SK-N-SH (cell line): ENCODE measurements around the gene KRT40. TPM values are rescaled to one million over a fixed set of nuclear protein-coding genes. Genes with fewer than 3 reads are reported as not detected.

ENCODE experiments used
- CTCF ChIA-PET: fragments of 300-600, 350-600 bp; formaldehyde crosslinking; extraction: SDS; loops from one replicate; lab custom pipeline; 2021; lab: Yijun Ruan, JAX
- POLR2A ChIA-PET: fragments of 350-600 bp; sonication (Branson Sonifier 250); formaldehyde crosslinking; extraction: SDS; loops from one replicate; lab custom pipeline; 2020; ENCODE audit warnings: antibody characterized with exemption, inconsistent platforms; lab: Yijun Ruan, JAX
- DNase-seq: peaks from one replicate; pipeline ENCODE4 v3.0.0; 2012
- H2AFZ ChIP-seq: fragments of 200-600 bp; sonication (generic); 2 replicates; pipeline ENCODE4 v1.8.1; 2016; ENCODE audit warnings: antibody characterized with exemption, mild to moderate bottlenecking, low read depth
- H3F3A ChIP-seq: fragments of 200-600 bp; sonication (generic); replicated peaks from 2 replicates; pipeline ENCODE3; 2016; ENCODE audit warnings: antibody characterized with exemption, mild to moderate bottlenecking; ENCODE audit not compliant: insufficient read depth
- H3K27ac ChIP-seq, 2 experiments: fragments of 200-500 bp in 1 of 2; fragments of 200-600 bp in 1 of 2; sonication (Bioruptor generic) in 1 of 2; sonication (generic), shearing (Covaris generic) in 1 of 2; 2 replicates each; pipeline versions ENCODE4 v1.5.1 to v1.6.1; 2014 to 2016; ENCODE audit warnings: low read depth in 2 of 2, inconsistent platforms in 1 of 2, low read length in 1 of 2, mild to moderate bottlenecking in 1 of 2, mixed read lengths in 1 of 2
- H3K27me3 ChIP-seq: fragments of 200-600 bp; sonication (generic), shearing (Covaris generic); 2 replicates; pipeline ENCODE4 v1.6.1; 2016; ENCODE audit warnings: mixed run types; ENCODE audit not compliant: insufficient read depth
- H3K36me3 ChIP-seq, 2 experiments: fragments of 200-500 bp in 1 of 2; fragments of 200-600 bp in 1 of 2; sonication (Bioruptor generic) in 1 of 2; sonication (generic) in 1 of 2; replicated peaks in 1 of 2; 2 replicates each; pipeline versions ENCODE3 to v1.5.1; 2014 to 2016; ENCODE audit warnings: low read length in 1 of 2, mild to moderate bottlenecking in 1 of 2; ENCODE audit not compliant: insufficient read depth in 2 of 2, control insufficient read depth in 1 of 2
- H3K4me1 ChIP-seq, 2 experiments: fragments of 200-500 bp in 1 of 2; fragments of 200-600 bp in 1 of 2; sonication (Bioruptor generic) in 1 of 2; sonication (generic), shearing (Covaris generic) in 1 of 2; 2 replicates each; pipeline versions ENCODE4 v1.5.1 to v1.6.1; 2014 to 2016; ENCODE audit warnings: low read depth in 1 of 2, low read length in 1 of 2, mixed run types in 1 of 2; ENCODE audit not compliant: insufficient read depth in 2 of 2, control insufficient read depth in 1 of 2
- H3K4me2 ChIP-seq: fragments of 200-600 bp; sonication (generic), shearing (Covaris generic); 2 replicates; pipeline ENCODE4 v1.6.1; 2017; ENCODE audit warnings: mixed run types
- H3K4me3 ChIP-seq, 2 experiments: fragments of 200-500 bp in 1 of 2; fragments of 200-600 bp in 1 of 2; sonication (Bioruptor generic) in 1 of 2; sonication (generic), shearing (Covaris generic) in 1 of 2; 2 replicates each; pipeline versions ENCODE4 v1.5.1 to v1.8.1; 2014 to 2016; ENCODE audit warnings: low read depth in 2 of 2, inconsistent platforms in 1 of 2, low read length in 1 of 2, mild to moderate bottlenecking in 1 of 2, mixed read lengths in 1 of 2, moderate library complexity in 1 of 2
- H3K79me2 ChIP-seq: fragments of 200-600 bp; sonication (generic); 2 replicates; pipeline ENCODE4 v1.8.1; 2017; ENCODE audit warnings: mild to moderate bottlenecking; ENCODE audit not compliant: insufficient read depth
- H3K9ac ChIP-seq: fragments of 200-600 bp; sonication (generic); 2 replicates; pipeline ENCODE4 v1.6.1; 2017; ENCODE audit warnings: mixed run types
- H3K9me2 ChIP-seq: fragments of 200-600 bp; sonication (generic); 2 replicates; pipeline ENCODE4 v1.6.1; 2017; ENCODE audit warnings: mixed run types
- H3K9me3 ChIP-seq: fragments of 200-600 bp; sonication (generic); 2 replicates; pipeline ENCODE4 v1.6.1; 2017; ENCODE audit warnings: mixed run types, mild to moderate bottlenecking, moderate library complexity
- H4K20me1 ChIP-seq: fragments of 200-600 bp; sonication (generic); 2 replicates; pipeline ENCODE4 v1.6.1; 2017; ENCODE audit warnings: mild to moderate bottlenecking, mixed run types; ENCODE audit not compliant: insufficient read depth
- EP300 ChIP-seq, 2 experiments: IDR thresholded peaks; 2 replicates each; pipeline versions ENCODE4 v1.4.0 to v1.6.1; 2012; ENCODE audit warnings: borderline replicate concordance in 1 of 2, low read depth in 1 of 2, low read length in 1 of 2
- EZH2phosphoT487 ChIP-seq: fragments of 200-600 bp; sonication (generic); IDR thresholded peaks from 2 replicates; pipeline ENCODE4 v1.6.1; 2017; ENCODE audit warnings: low read depth, mixed run types, mild to moderate bottlenecking, antibody characterized with exemption, moderate library complexity, borderline replicate concordance
- FOXJ3 ChIP-seq: sonication (generic); formaldehyde crosslinking; IDR thresholded peaks from 2 replicates; pipeline ENCODE4 v1.5.1; 2020; ENCODE audit warnings: mild to moderate bottlenecking, missing genetic modification reagents
- MAX ChIP-seq: IDR thresholded peaks from 2 replicates; pipeline ENCODE4 v1.4.0; 2012; ENCODE audit warnings: low read depth
- NFIC ChIP-seq: IDR thresholded peaks from 2 replicates; pipeline ENCODE4 v1.4.0; 2012; ENCODE audit warnings: borderline replicate concordance
- SIN3A ChIP-seq: IDR thresholded peaks from 2 replicates; pipeline ENCODE4 v1.6.1; 2012; ENCODE audit warnings: low read depth, mild to moderate bottlenecking, low read length, moderate library complexity, borderline replicate concordance
- TCF12 ChIP-seq: IDR thresholded peaks from 2 replicates; pipeline ENCODE4 v1.4.0; 2012
- YY1 ChIP-seq: IDR thresholded peaks from 2 replicates; pipeline ENCODE4 v1.4.0; 2012; ENCODE audit warnings: low read depth, mild to moderate bottlenecking
- WGBS: methylation state at CpG from one replicate; pipeline ENCODE4 v1.1.6; 2017; ENCODE audit warnings: low lambda C conversion rate; 5-methylcytosine and 5-hydroxymethylcytosine counted together
- polyA plus RNA-seq, 3 experiments: library from polyadenylated mRNA; depleted of rRNA; stranded (reverse); fragments of >200 nt; gene quantifications; 2 replicates each; pipeline ENCODE4 v1.2.3, GENCODE V29; 2012
- TF ChIP-seq, protein P1 (sequence below): IDR thresholded peaks from 2 replicates; pipeline ENCODE4 v1.4.0; 2012; ENCODE audit warnings: low read depth, borderline replicate concordance

The KRT40 gene
- not detected in 2 replicates for polyA plus RNA-seq (2012; rRNA removed)
- not detected in 2 replicates for polyA plus RNA-seq (2012; cell fraction: cytosol; rRNA removed)
- not detected in 2 replicates for polyA plus RNA-seq (2012; cell fraction: nucleus; rRNA removed)

GRCh38 chr17:40984226-40984625 is at the start of gene KRT40:
Gene KRT40, minus strand, starts transcription at chr17:40984326. Its CDS starts 53 bp downstream, at chr17:40984273.
- Histone ChIP-seq H3K9me2 (no peaks in the 10 kb centered on the region; the same call in 1 of the 2 replicates), H3K36me3 (no peaks in the 10 kb centered on the region), H3K79me2 (no peaks in the 10 kb centered on the region), H3K4me2 (no peak within 1 kb of the TSS), H4K20me1 (no peaks in the 10 kb centered on the region), H3K9ac (no peak within 1 kb of the TSS), H3F3A (no peaks in the 10 kb centered on the region), H3K27ac (no peak within 1 kb of the TSS), H3K27me3 (peaks cover 50% of the 10 kb centered on the region; the same call in 1 of the 2 replicates), H2AFZ (no peak within 1 kb of the TSS), H3K9me3 (no peaks in the 10 kb centered on the region), H3K4me1 (no peaks in the 10 kb centered on the region; a peak in 1 of 4 replicates), H3K4me3 (no peak within 1 kb of the TSS)
- CTCF ChIA-PET = interaction anchor here (1.1 to 1.4 kb wide), 2 partner anchors 21 to 564 kb away, joined by 4 read pairs; no protein-coding TSS in a partner anchor
- POLR2A ChIA-PET = no interaction called here
- 12% methylated on average over 3 of the region's 3 CpGs for WGBS
- no peak for DNase-seq
- TF ChIP-seq TCF12 (no peak), SIN3A (no peak), MAX (no peak)
- TF ChIP-seq, protein P1, sequence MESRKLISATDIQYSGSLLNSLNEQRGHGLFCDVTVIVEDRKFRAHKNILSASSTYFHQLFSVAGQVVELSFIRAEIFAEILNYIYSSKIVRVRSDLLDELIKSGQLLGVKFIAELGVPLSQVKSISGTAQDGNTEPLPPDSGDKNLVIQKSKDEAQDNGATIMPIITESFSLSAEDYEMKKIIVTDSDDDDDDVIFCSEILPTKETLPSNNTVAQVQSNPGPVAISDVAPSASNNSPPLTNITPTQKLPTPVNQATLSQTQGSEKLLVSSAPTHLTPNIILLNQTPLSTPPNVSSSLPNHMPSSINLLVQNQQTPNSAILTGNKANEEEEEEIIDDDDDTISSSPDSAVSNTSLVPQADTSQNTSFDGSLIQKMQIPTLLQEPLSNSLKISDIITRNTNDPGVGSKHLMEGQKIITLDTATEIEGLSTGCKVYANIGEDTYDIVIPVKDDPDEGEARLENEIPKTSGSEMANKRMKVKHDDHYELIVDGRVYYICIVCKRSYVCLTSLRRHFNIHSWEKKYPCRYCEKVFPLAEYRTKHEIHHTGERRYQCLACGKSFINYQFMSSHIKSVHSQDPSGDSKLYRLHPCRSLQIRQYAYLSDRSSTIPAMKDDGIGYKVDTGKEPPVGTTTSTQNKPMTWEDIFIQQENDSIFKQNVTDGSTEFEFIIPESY = no peak

GRCh38 chr17:41029633-41030245 is 45.6 kb upstream of the KRT40 start, which contains the start of gene KRTAP1-4:
Gene KRTAP1-4, minus strand, starts transcription at chr17:41030195. Its CDS starts 117 bp downstream, at chr17:41030078.
- H3K9me2 ChIP-seq = no peaks in the 10 kb centered on the region
- DNase-seq = no peak
- no peaks in the 10 kb centered on the region for H3F3A ChIP-seq
- H3K4me1 ChIP-seq = no peaks in the 10 kb centered on the region
- H3K9ac ChIP-seq = no peak within 1 kb of the TSS
- 5% methylated on average over 7 of the region's 12 CpGs for WGBS
- TF ChIP-seq EP300 (IDR thresholded peaks at IDR 0.05; ENCODE audit: borderline replicate concordance in 1 of 2, low read depth in 1 of 2, low read length in 1 of 2) = no peak
- no peak for TF ChIP-seq TCF12
- no peak for TF ChIP-seq EZH2phosphoT487
- no peak for TF ChIP-seq NFIC
- TF ChIP-seq YY1 = no peak
- TF ChIP-seq FOXJ3 (CRISPR knock-in tag) = no peak
- no peak within 1 kb of the TSS for H3K4me3 ChIP-seq
- H3K27ac ChIP-seq = no peak within 1 kb of the TSS
- ChIA-PET POLR2A (no interaction called here), CTCF (interaction anchor here (0.8 to 1.6 kb wide), 2 partner anchors 227 to 299 kb away, joined by 3 to 4 read pairs; no protein-coding TSS in a partner anchor)
- H3K36me3 ChIP-seq = no peaks in the 10 kb centered on the region
- H2AFZ ChIP-seq = no peak within 1 kb of the TSS
- no peaks in the 10 kb centered on the region for H3K79me2 ChIP-seq
- H4K20me1 ChIP-seq = no peaks in the 10 kb centered on the region
- H3K4me2 ChIP-seq = no peak within 1 kb of the TSS
- H3K9me3 ChIP-seq = no peaks in the 10 kb centered on the region
- peaks cover 48% of the 10 kb centered on the region for H3K27me3 ChIP-seq
